ENCODE results near the gene ULBP1. TPM values are rescaled to one million over a fixed set of nuclear protein-coding genes. Genes with fewer than 3 reads are reported as not detected.
"Not testable (repeated sequence)": the region's sequence is repeated elsewhere in the genome, so short reads cannot be mapped to it uniquely, and the experiment has no call there.

Gene ULBP1
- total RNA-seq, 1 donor from 2014 or later: 9.3 TPM

DNA sequence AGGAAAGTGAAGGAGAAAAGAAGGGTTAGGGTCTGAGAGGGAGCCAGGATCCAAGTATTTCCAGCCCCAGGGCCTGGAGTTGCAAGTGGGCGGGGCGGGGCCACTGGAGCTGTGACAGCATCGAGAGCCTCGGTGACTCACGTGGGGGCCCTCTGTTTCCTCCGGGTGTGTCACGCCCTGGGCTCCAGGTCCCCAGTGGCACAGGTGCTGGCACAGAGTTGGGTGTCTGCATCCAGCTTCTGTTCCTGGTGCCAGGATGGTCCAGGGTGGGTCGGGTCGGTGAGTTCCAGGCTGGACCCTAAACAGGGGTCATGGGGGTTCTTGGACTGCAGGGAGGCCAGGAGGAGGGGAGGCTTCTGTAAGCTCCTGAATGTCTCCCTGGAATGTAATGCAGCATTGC is 44.8 kb downstream of the ULBP1 start:
- Mint-ChIP-seq H3K36me3 (ENCODE audit: unreplicated experiment) (no peaks in the 10 kb centered on the region), H3K4me1 (ENCODE audit: low read depth, unreplicated experiment) (no peaks in the 10 kb centered on the region), H3K27ac (ENCODE audit: unreplicated experiment) (no peak overlapping the region), H3K9me3 (ENCODE audit: unreplicated experiment) (peaks cover 2% of the 10 kb centered on the region), H3K27me3 (ENCODE audit: unreplicated experiment) (peaks cover 25% of the 10 kb centered on the region), H3K4me3 (ENCODE audit: unreplicated experiment) (no peak overlapping the region)
- TF ChIP-seq, protein P1, sequence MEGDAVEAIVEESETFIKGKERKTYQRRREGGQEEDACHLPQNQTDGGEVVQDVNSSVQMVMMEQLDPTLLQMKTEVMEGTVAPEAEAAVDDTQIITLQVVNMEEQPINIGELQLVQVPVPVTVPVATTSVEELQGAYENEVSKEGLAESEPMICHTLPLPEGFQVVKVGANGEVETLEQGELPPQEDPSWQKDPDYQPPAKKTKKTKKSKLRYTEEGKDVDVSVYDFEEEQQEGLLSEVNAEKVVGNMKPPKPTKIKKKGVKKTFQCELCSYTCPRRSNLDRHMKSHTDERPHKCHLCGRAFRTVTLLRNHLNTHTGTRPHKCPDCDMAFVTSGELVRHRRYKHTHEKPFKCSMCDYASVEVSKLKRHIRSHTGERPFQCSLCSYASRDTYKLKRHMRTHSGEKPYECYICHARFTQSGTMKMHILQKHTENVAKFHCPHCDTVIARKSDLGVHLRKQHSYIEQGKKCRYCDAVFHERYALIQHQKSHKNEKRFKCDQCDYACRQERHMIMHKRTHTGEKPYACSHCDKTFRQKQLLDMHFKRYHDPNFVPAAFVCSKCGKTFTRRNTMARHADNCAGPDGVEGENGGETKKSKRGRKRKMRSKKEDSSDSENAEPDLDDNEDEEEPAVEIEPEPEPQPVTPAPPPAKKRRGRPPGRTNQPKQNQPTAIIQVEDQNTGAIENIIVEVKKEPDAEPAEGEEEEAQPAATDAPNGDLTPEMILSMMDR (IDR thresholded peaks at IDR 0.05; ENCODE audit: partially characterized antibody, unreplicated experiment): no peak
- no peak for DNase-seq

DNA sequence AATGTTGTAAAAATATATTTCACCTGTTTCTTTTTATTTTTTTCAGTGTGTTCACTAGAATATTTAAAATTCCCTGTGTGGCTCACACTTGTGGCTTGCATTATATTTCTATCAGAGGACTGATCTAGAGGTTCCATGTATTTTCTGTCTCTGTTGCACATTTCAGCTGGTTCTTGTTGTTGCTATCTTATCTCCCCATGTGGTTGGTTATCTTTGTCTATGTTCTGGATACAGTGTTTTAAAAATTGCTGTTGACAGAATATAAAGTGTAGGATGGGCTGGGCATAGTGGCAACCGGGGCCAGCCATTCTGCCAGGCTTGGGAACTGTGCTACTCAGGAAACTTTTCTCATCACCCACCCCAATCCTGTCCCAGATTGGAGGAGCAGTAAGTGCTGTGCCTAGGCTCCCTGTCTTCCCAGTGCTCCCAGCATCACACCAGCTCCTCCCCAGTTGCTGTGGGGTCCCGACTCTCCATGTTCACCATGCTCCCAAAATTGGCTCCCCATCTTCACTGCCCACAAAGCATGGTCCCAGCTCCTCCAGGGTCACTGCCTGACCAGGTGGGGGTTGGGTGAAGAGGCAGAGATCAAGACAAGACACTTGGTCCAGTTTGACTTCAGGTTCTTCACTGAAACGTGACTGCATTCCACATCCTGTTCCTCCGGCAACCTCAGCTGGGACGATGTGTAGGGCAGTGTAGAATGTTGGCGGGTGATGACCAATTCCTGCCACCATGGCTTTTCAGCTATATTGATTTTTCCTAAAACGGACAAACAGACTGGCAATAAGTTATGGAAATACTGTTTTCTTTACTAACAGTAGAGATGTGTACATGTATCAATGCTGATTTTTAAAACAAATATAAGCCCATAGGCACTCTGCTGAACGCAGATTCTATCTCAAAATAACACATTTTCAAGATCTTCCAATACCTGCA is 49.4 kb downstream of the ULBP1 start:
- not testable (repeated sequence) for H3K36me3 Mint-ChIP-seq (ENCODE audit: unreplicated experiment); H3K4me1 Mint-ChIP-seq (ENCODE audit: low read depth, unreplicated experiment); H3K27ac Mint-ChIP-seq (ENCODE audit: unreplicated experiment); H3K4me3 Mint-ChIP-seq (ENCODE audit: unreplicated experiment); H3K9me3 Mint-ChIP-seq (ENCODE audit: unreplicated experiment); DNase-seq
- peaks cover 36% of the 10 kb centered on the region for H3K27me3 Mint-ChIP-seq (ENCODE audit: unreplicated experiment)

DNA sequence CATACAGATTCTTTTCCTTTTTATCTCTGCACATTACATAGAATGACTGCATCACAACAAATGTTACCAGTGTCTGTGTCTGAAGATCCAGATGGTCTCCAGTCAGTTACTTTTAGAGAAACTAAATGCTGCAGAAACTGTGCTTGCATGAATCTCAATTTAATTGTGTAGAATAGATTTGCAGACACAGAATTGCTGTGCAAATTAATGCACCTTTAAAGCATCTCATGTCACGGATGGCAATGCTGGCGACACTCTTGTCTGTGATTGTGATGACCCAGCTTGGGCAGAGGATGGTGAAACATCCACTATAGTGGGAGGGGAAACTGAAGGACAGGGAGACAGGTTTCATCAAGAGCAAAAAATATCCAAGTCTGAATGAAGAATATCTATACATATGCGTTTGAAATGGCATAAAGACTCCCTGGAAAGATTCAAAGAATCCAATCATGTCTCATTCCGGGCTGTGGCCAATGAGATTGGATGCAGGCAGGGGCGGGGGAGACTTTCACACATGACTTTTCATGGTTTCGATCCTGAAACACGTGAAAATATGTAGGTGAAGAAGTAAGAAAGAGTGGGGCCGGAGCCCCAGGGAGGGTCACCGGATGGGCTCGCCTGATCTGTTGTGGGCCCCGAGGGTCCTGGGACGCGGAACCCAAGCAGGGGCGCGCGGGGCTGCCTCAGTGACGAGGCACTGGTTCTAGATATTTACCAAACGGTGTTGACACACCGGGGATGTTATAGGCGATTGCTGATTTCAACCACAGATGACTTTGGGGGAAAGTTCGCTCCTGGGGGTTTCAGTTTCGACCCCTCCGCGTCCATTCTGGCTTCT is 50.3 kb downstream of the ULBP1 start:
- not testable (repeated sequence) for H3K9me3 Mint-ChIP-seq (ENCODE audit: unreplicated experiment); H3K36me3 Mint-ChIP-seq (ENCODE audit: unreplicated experiment); DNase-seq; H3K27ac Mint-ChIP-seq (ENCODE audit: unreplicated experiment); H3K4me1 Mint-ChIP-seq (ENCODE audit: low read depth, unreplicated experiment)
- Mint-ChIP-seq H3K4me3 (ENCODE audit: unreplicated experiment) (peak overlapping the region; percentile 83), H3K27me3 (ENCODE audit: unreplicated experiment) (peaks cover 34% of the 10 kb centered on the region)

DNA sequence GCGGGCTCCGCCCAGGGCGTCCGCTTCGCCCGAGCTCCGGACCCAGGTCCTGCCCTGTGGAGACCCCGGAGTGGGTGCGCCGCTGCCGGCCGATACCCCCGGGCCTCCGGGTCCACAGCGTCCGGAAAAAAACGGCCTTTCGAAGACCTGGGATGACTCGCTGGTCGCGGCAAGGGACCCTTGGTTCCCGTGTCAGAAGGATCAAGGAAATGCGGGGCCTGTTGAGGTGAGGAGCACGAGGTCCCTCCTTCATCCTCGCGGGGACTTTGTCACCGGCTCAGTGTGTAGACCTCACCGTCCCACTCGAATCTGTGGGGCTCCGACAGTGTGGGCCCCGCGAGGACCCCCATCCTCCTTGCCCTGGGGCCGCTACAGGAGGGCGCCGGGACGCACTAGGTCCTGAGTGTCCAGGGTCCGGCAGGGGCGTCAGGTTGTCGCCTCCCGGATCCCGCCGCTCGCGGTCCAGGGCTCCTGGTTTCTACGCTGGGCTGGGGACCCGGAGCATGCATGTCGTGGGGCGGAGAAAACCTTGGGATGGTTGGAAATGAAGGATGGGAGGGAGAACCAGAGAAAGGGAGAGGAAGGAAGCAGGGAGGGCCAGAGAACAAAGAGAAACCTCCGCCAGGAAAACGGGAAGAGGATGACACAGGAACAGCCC is 51.0 kb downstream of the ULBP1 start:
- H3K27ac Mint-ChIP-seq (ENCODE audit: unreplicated experiment); H3K9me3 Mint-ChIP-seq (ENCODE audit: unreplicated experiment); DNase-seq; H3K4me1 Mint-ChIP-seq (ENCODE audit: low read depth, unreplicated experiment); H3K36me3 Mint-ChIP-seq (ENCODE audit: unreplicated experiment): not testable (repeated sequence)
- Mint-ChIP-seq H3K4me3 (ENCODE audit: unreplicated experiment) (peak overlapping the region; percentile 52), H3K27me3 (ENCODE audit: unreplicated experiment) (peaks cover 32% of the 10 kb centered on the region)

DNA sequence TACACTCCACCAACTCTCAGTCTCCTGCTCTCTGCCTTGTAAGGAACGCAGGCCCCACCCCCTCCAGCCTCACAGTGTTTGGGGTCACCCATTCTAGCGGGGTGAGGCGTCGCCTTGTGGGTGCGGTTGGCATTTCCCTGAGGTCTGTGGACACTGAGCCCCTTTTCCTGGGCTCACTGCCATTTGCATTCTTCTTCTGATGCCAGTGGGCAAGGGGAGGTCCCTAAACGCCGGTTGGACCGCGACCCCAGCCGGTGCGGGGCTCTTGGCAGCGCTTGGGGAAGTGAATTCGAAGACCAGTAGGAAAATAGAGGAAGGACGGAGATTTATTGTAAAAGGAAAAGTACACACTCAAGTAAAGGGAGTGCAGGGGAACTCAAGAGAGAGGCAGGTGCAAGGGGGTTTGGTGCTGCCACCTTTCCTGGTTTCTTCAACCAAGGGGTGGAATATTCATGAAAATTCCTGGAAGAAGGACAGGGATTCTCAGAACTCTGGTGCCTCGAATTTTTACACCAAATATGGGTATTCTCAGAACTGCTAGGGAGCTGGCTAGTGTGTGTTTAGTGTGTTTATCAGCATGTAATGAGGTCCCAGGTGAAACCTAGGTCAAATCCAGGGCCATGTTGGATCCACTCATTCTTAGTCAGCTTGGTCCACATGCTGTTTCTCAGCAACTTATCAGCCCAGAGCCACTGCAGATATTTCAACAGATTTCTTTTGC is 51.7 kb downstream of the ULBP1 start:
- Mint-ChIP-seq H3K4me3 (ENCODE audit: unreplicated experiment) (peak overlapping the region; percentile 52), H3K27me3 (ENCODE audit: unreplicated experiment) (peaks cover 28% of the 10 kb centered on the region)
- not testable (repeated sequence) for H3K27ac Mint-ChIP-seq (ENCODE audit: unreplicated experiment); H3K9me3 Mint-ChIP-seq (ENCODE audit: unreplicated experiment); H3K36me3 Mint-ChIP-seq (ENCODE audit: unreplicated experiment); H3K4me1 Mint-ChIP-seq (ENCODE audit: low read depth, unreplicated experiment); DNase-seq

DNA sequence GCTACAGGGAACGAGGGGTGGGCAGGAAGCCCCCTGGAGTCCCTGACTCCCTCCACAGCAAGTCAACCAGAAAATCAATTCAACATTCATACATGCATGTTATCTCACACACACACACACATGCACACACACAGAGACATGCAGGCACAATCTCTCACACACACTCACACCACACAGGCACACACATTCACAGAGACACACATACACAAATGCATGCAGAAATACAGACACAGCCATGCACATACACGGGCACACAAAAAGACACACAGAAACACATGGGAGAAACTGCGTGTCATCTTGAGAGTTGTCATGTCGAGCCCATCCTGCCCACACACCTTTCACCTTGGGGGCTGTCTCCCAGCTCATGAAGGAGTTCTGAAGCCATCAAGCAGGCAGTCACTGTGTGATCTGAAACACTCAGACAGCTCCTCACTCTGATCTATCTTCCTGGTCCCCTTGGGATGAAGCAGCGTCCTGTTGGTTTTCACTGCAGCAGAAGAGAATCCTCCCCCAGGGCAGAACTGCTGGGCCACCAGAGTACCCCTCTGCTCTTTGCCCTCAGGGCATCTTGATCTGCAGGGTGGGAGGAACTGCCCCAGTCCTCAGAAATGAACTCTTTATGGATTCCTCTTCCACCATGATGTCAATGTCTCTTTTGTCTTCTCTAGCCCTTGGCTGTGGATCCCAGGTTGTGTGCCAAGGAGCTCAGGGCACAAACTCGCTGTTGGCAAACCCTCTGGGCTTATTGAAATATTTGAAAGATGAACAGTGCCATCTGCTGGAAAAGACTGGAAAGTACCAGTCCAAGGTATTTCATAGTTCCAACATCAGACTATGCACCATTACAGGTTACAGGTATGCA is 52.8 kb downstream of the ULBP1 start:
- Mint-ChIP-seq H3K27me3 (ENCODE audit: unreplicated experiment) (peaks cover 27% of the 10 kb centered on the region), H3K9me3 (ENCODE audit: unreplicated experiment) (peaks cover 2% of the 10 kb centered on the region), H3K4me1 (ENCODE audit: low read depth, unreplicated experiment) (peaks cover 6% of the 10 kb centered on the region), H3K27ac (ENCODE audit: unreplicated experiment) (no peak overlapping the region), H3K4me3 (ENCODE audit: unreplicated experiment) (no peak overlapping the region), H3K36me3 (ENCODE audit: unreplicated experiment) (no peaks in the 10 kb centered on the region)
- no peak for DNase-seq
- TF ChIP-seq, protein P1 (IDR thresholded peaks at IDR 0.05; ENCODE audit: partially characterized antibody, unreplicated experiment): peak; percentile 78

DNA sequence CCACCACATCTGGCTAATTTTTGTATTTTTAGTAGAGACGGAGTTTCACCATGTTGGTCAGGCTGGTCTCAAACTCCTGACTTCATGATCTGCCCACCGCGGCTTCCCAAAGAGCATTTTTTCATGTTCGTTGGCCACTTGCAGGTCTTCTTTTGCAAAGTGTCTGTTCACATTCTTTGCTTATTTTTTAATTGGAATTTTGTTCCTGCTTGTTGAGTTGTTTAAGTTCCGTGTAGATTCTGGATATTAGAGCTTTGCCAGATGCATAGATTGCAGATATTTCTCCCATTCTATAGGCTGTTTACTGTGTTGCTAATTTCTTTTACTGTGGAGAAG is 53.4 kb downstream of the ULBP1 start:
- peaks cover 24% of the 10 kb centered on the region for H3K27me3 Mint-ChIP-seq (ENCODE audit: unreplicated experiment)
- H3K27ac Mint-ChIP-seq (ENCODE audit: unreplicated experiment); H3K4me3 Mint-ChIP-seq (ENCODE audit: unreplicated experiment); DNase-seq; H3K36me3 Mint-ChIP-seq (ENCODE audit: unreplicated experiment); H3K4me1 Mint-ChIP-seq (ENCODE audit: low read depth, unreplicated experiment); H3K9me3 Mint-ChIP-seq (ENCODE audit: unreplicated experiment): not testable (repeated sequence)
